PC-9 (cell line): ENCODE measurements around the gene STAB2. TPM values are rescaled to one million over a fixed set of nuclear protein-coding genes. Genes with fewer than 3 reads are reported as not detected.

Experiments
- BruUV-seq: library from RNA; stranded (reverse); fragments of 400-500 nt; replicated peaks from 2 replicates; lab custom pipeline; 2021; lab: Mats Ljungman, UMichigan
- CTCF ChIA-PET: fragments of 300-600 bp; sonication (Branson Sonifier 250); formaldehyde crosslinking; loops from one replicate; lab custom pipeline; 2022; ENCODE audit warnings: antibody characterized with exemption; lab: Charles Lee
- POLR2A ChIA-PET: fragments of 300-600 bp; sonication (Branson Sonifier 250); formaldehyde crosslinking; loops from one replicate; lab custom pipeline; 2022; ENCODE audit warnings: antibody characterized with exemption; ENCODE audit not compliant: unreplicated experiment; lab: Charles Lee
- DNase-seq, 2 experiments: peaks; one replicate each; pipeline versions ENCODE4 v3.0.0 to v3.0.0-alpha.2; 2015 to 2022; ENCODE audit warnings: mixed read lengths in 1 of 2
- H2AFZ ChIP-seq: fragments of 200-600 bp; sonication (generic); 2 replicates; pipeline ENCODE4 v1.8.1; 2017; ENCODE audit warnings: antibody characterized with exemption
- H3F3A ChIP-seq: fragments of 200-600 bp; sonication (generic); 2 replicates; pipeline ENCODE4 v1.8.1; 2017; ENCODE audit warnings: antibody characterized with exemption, mild to moderate bottlenecking, low read depth; ENCODE audit not compliant: insufficient read depth
- H3K27ac ChIP-seq: fragments of 200-600 bp; sonication (generic); 2 replicates; pipeline ENCODE4 v1.6.1; 2016; ENCODE audit warnings: mixed run types
- H3K27me3 ChIP-seq: fragments of 200-600 bp; sonication (generic); 2 replicates; pipeline ENCODE4 v1.6.1; 2016; ENCODE audit warnings: low read depth, mixed run types; ENCODE audit not compliant: insufficient read depth
- H3K36me3 ChIP-seq: fragments of 200-600 bp; sonication (generic); 2 replicates; pipeline ENCODE4 v1.6.1; 2016; ENCODE audit warnings: low read depth, mixed run types
- H3K4me1 ChIP-seq: fragments of 200-600 bp; sonication (generic); replicated peaks from 2 replicates; pipeline ENCODE4 v1.6.1; 2016; ENCODE audit warnings: mixed run types; ENCODE audit not compliant: insufficient read depth
- H3K4me2 ChIP-seq: fragments of 200-600 bp; sonication (generic); 2 replicates; pipeline ENCODE4 v1.6.1; 2017; ENCODE audit warnings: mixed run types
- H3K4me3 ChIP-seq: fragments of 200-600 bp; sonication (generic); 2 replicates; pipeline ENCODE4 v1.6.1; 2016; ENCODE audit warnings: mixed run types
- H3K79me2 ChIP-seq: fragments of 200-600 bp; sonication (generic); 2 replicates; pipeline ENCODE4 v1.6.1; 2017; ENCODE audit warnings: low read depth, mixed run types
- H3K9me2 ChIP-seq: fragments of 200-600 bp; sonication (generic); 2 replicates; pipeline ENCODE4 v1.8.1; 2017; ENCODE audit warnings: mild to moderate bottlenecking; ENCODE audit not compliant: insufficient read depth
- H3K9me3 ChIP-seq: fragments of 200-600 bp; sonication (generic); 2 replicates; pipeline ENCODE4 v1.8.1; 2016; ENCODE audit warnings: low read depth; ENCODE audit not compliant: insufficient read depth
- H4K20me1 ChIP-seq: fragments of 200-600 bp; sonication (generic); 2 replicates; pipeline ENCODE4 v1.8.1; 2017; ENCODE audit not compliant: insufficient read depth
- EZH2 ChIP-seq: fragments of 200-600 bp; sonication (generic); IDR thresholded peaks from 2 replicates; pipeline ENCODE4 v1.8.0; 2017; ENCODE audit warnings: antibody characterized with exemption, low read depth
- intact Hi-C: fragments of 100-400 bp; cut with micrococcal nuclease; formaldehyde crosslinking; loops from one replicate; pipeline ENCODE4 v1.10.0; 2022; ENCODE audit not compliant: unreplicated experiment
- total RNA-seq: library from RNA; stranded (reverse); gene quantifications from 2 replicates; pipeline ENCODE4 v1.2.3, GENCODE V29; 2021
- TF ChIP-seq, protein P1 (sequence below): fragments of 200-600 bp; sonication (generic); conservative IDR thresholded peaks from 2 replicates; pipeline ENCODE4 v1.6.1; 2017; ENCODE audit warnings: mixed run types, antibody characterized with exemption, mild to moderate bottlenecking, moderate library complexity

The STAB2 gene
- total RNA-seq, 1 experiment from 2014 or later = not detected

DNA sequence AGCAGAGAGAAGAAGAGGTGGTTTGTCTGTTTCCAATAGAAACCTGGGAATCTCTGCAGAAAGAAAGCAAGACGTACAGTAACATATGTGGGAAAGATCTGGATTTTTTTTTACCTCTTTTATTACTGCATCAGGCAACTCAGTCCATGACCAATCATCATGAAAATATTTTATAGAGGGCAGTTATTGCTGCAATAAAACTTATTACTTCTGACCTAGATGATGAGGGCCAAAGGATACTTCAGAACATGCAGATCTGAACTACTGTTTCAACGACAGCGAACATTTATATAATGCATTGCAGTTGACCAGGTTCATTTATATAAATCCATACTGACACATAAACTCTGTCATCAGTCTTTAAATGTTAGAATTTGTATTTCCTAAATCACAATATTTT, 67.7 kb downstream of the STAB2 start:
- H3K36me3 ChIP-seq = no peaks in the 10 kb centered on the region
- no peak overlapping the region for H3K27ac ChIP-seq
- H3K9me3 ChIP-seq = no peaks in the 10 kb centered on the region
- no TSS peak for BruUV-seq
- no peaks in the 10 kb centered on the region for H4K20me1 ChIP-seq
- intact Hi-C loops = no loop called here
- H3K4me3 ChIP-seq = no peak overlapping the region
- H2AFZ ChIP-seq = no peak overlapping the region
- ChIA-PET CTCF (no interaction called here), POLR2A (no interaction called here)
- DNase-seq = no peak
- peaks cover 46% of the 10 kb centered on the region for H3K27me3 ChIP-seq
- no peaks in the 10 kb centered on the region for H3K9me2 ChIP-seq
- H3K4me2 ChIP-seq = no peak overlapping the region
- no peaks in the 10 kb centered on the region for H3K79me2 ChIP-seq
- H3F3A ChIP-seq = no peaks in the 10 kb centered on the region
- no peak for TF ChIP-seq EZH2
- TF ChIP-seq, protein P1, sequence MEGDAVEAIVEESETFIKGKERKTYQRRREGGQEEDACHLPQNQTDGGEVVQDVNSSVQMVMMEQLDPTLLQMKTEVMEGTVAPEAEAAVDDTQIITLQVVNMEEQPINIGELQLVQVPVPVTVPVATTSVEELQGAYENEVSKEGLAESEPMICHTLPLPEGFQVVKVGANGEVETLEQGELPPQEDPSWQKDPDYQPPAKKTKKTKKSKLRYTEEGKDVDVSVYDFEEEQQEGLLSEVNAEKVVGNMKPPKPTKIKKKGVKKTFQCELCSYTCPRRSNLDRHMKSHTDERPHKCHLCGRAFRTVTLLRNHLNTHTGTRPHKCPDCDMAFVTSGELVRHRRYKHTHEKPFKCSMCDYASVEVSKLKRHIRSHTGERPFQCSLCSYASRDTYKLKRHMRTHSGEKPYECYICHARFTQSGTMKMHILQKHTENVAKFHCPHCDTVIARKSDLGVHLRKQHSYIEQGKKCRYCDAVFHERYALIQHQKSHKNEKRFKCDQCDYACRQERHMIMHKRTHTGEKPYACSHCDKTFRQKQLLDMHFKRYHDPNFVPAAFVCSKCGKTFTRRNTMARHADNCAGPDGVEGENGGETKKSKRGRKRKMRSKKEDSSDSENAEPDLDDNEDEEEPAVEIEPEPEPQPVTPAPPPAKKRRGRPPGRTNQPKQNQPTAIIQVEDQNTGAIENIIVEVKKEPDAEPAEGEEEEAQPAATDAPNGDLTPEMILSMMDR = no peak
- no peaks in the 10 kb centered on the region for H3K4me1 ChIP-seq

DNA sequence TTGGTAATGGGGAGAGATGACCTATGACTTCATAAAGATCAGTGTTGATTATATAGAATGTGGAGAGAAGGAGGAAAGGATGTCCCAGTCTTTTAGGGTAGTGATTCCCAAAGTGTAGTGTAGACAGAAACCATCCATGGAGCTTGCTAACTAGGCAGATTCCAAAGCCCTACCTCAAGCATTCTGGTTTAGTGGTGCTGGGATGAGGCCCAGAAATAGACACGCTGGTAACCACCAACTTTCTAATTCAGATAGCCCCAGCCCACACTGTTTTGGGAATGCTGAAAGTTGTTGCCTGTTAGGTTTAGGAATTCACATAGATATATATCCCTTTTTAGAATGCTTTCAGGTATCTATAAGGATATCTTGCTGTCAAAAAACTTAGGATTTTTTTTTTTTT, 69.2 kb downstream of the STAB2 start:
- no peak overlapping the region for H2AFZ ChIP-seq
- no TSS peak for BruUV-seq
- H3K4me3 ChIP-seq = no peak overlapping the region
- no peaks in the 10 kb centered on the region for H3K9me2 ChIP-seq
- CTCF ChIA-PET = no interaction called here
- no peaks in the 10 kb centered on the region for H3K79me2 ChIP-seq
- no peaks in the 10 kb centered on the region for H3K4me1 ChIP-seq
- H4K20me1 ChIP-seq = no peaks in the 10 kb centered on the region
- DNase-seq = no peak
- no peak for TF ChIP-seq EZH2
- TF ChIP-seq, protein P1 = no peak
- POLR2A ChIA-PET = no interaction called here
- no peaks in the 10 kb centered on the region for H3K36me3 ChIP-seq
- intact Hi-C loops = no loop called here
- H3K4me2 ChIP-seq = no peak overlapping the region
- H3K27me3 ChIP-seq = peaks cover 58% of the 10 kb centered on the region
- H3K9me3 ChIP-seq = no peaks in the 10 kb centered on the region
- no peaks in the 10 kb centered on the region for H3F3A ChIP-seq
- H3K27ac ChIP-seq = no peak overlapping the region

GRCh38 chr12:103657331-103657730, 70.3 kb downstream of the STAB2 start:
- Histone ChIP-seq H4K20me1 (no peaks in the 10 kb centered on the region), H3K4me2 (no peak overlapping the region), H3K27ac (no peak overlapping the region), H3K79me2 (no peaks in the 10 kb centered on the region), H3F3A (no peaks in the 10 kb centered on the region), H3K27me3 (peaks cover 65% of the 10 kb centered on the region), H3K9me3 (no peaks in the 10 kb centered on the region), H3K36me3 (no peaks in the 10 kb centered on the region), H2AFZ (no peak overlapping the region), H3K4me3 (no peak overlapping the region), H3K9me2 (no peaks in the 10 kb centered on the region), H3K4me1 (no peaks in the 10 kb centered on the region)
- no TSS peak for BruUV-seq
- ChIA-PET CTCF (no interaction called here), POLR2A (no interaction called here)
- intact Hi-C loops = no loop called here
- DNase-seq = no peak
- TF ChIP-seq, protein P1 = no peak
- no peak for TF ChIP-seq EZH2
